DND-41 (cell line): ENCODE data around the gene BTBD10.

Source experiments
- ATAC-seq: fragments of 200-7000 bp; cut with Tn5 transposase; 3 replicates; pipeline ENCODE4 v1.9.1; 2021; ENCODE audit warnings: low read depth; ENCODE audit not compliant: insufficient read depth
- DNase-seq: peaks from one replicate; pipeline ENCODE4 v3.0.0-alpha.2; 2020
- H2AFZ ChIP-seq: 2 replicates; pipeline ENCODE4 v1.6.0; 2012; ENCODE audit warnings: low read depth, low read length
- H3K27ac ChIP-seq: 2 replicates; pipeline ENCODE4 v1.5.1; 2012; ENCODE audit warnings: low read length, inconsistent platforms
- H3K27me3 ChIP-seq: fragments of 200-600 bp; sonication (generic); 2 replicates; pipeline ENCODE4 v1.6.0; 2012; ENCODE audit warnings: low read length, mild to moderate bottlenecking, inconsistent platforms; ENCODE audit not compliant: insufficient read depth, poor library complexity
- H3K36me3 ChIP-seq: 2 replicates; pipeline ENCODE4 v1.5.1; 2012; ENCODE audit warnings: low read length, inconsistent platforms; ENCODE audit not compliant: insufficient read depth
- H3K4me1 ChIP-seq: 2 replicates; pipeline ENCODE4 v1.5.1; 2012; ENCODE audit warnings: mild to moderate bottlenecking, low read length; ENCODE audit not compliant: insufficient read depth
- H3K4me2 ChIP-seq: 2 replicates; pipeline ENCODE4 v1.6.0; 2012; ENCODE audit warnings: mild to moderate bottlenecking, moderate library complexity, low read length, inconsistent platforms; ENCODE audit not compliant: insufficient read depth
- H3K4me3 ChIP-seq, 2 experiments: fragments of 200-600 bp in 1 of 2; shearing (Covaris generic) in 1 of 2; 2 replicates each; pipeline ENCODE4 v1.5.1; 2012 to 2016; ENCODE audit warnings: inconsistent platforms in 2 of 2, low read length in 2 of 2, mild to moderate bottlenecking in 2 of 2, low read depth in 1 of 2, moderate library complexity in 1 of 2
- H3K79me2 ChIP-seq: 2 replicates; pipeline ENCODE4 v1.6.0; 2012; ENCODE audit warnings: low read length, inconsistent platforms; ENCODE audit not compliant: insufficient read depth
- H3K9ac ChIP-seq: 2 replicates; pipeline ENCODE4 v1.6.0; 2012; ENCODE audit warnings: low read depth, mild to moderate bottlenecking, inconsistent platforms, low read length, moderate library complexity
- H3K9me3 ChIP-seq: 2 replicates; pipeline ENCODE4 v1.5.1; 2012; ENCODE audit warnings: low read length, moderate library complexity, mild to moderate bottlenecking, inconsistent platforms; ENCODE audit not compliant: insufficient read depth, severe bottlenecking
- H4K20me1 ChIP-seq: 2 replicates; pipeline ENCODE4 v1.6.0; 2012; ENCODE audit warnings: low read length; ENCODE audit not compliant: insufficient read depth
- CTCF ChIP-seq: IDR thresholded peaks from 2 replicates; pipeline ENCODE4 v1.5.1; 2012; ENCODE audit warnings: borderline replicate concordance, low read length, moderate library complexity, mild to moderate bottlenecking; ENCODE audit not compliant: poor library complexity, severe bottlenecking; ENCODE audit errors: extremely low read depth
- EZH2 ChIP-seq: IDR thresholded peaks from 3 replicates; pipeline ENCODE4 v1.6.1; 2012; ENCODE audit warnings: borderline replicate concordance, low read depth, mild to moderate bottlenecking, moderate library complexity, low read length, inconsistent platforms; ENCODE audit not compliant: severe bottlenecking

The BTBD10 gene

GRCh38 chr11:13433437-13433836, 29.6 kb downstream of the BTBD10 start:
- TF ChIP-seq EZH2 (no peak), CTCF (no peak)
- H3K27ac ChIP-seq = no peak overlapping the region
- H3K4me1 ChIP-seq = no peaks in the 10 kb centered on the region
- no peak overlapping the region for H3K4me2 ChIP-seq
- H3K9ac ChIP-seq = no peak overlapping the region
- no peaks in the 10 kb centered on the region for H3K36me3 ChIP-seq
- ATAC-seq (no peak), DNase-seq (no peak)
- H4K20me1 ChIP-seq = 0 out of 2 replicates have a peak, but pooled peaks cover 5% of the 10 kb centered on the region
- H3K27me3 ChIP-seq = no peaks in the 10 kb centered on the region
- H3K4me3 ChIP-seq = no peak overlapping the region
- H2AFZ ChIP-seq = no peak overlapping the region
- H3K9me3 ChIP-seq = no peaks in the 10 kb centered on the region
- 0 out of 2 replicates have a peak, but pooled peaks cover 12% of the 10 kb centered on the region for H3K79me2 ChIP-seq

GRCh38 chr11:13429836-13430235, 33.2 kb downstream of the BTBD10 start:
- Histone ChIP-seq H2AFZ (no peak overlapping the region), H3K9me3 (peaks cover 11% of the 10 kb centered on the region), H3K4me2 (no peak overlapping the region), H3K9ac (no peak overlapping the region), H3K79me2 (peaks cover 28% of the 10 kb centered on the region), H3K27ac (no peak overlapping the region), H3K36me3 (no peaks in the 10 kb centered on the region), H4K20me1 (peaks cover 2% of the 10 kb centered on the region; the same call in 1 of the 2 replicates), H3K4me3 (no peak overlapping the region), H3K4me1 (no peaks in the 10 kb centered on the region), H3K27me3 (no peaks in the 10 kb centered on the region)
- TF ChIP-seq CTCF = no peak
- TF ChIP-seq EZH2 = no peak
- DNase-seq (no peak), ATAC-seq (no peak)

- Histone ChIP-seq H3K9ac (no peak overlapping the region), H3K4me2 (no peak overlapping the region), H4K20me1 (peaks cover 7% of the 10 kb centered on the region; the same call in 1 of the 2 replicates), H3K4me1 (no peaks in the 10 kb centered on the region), H3K79me2 (peaks cover 34% of the 10 kb centered on the region), H3K27me3 (no peaks in the 10 kb centered on the region), H3K4me3 (no peak overlapping the region), H3K9me3 (peaks cover 11% of the 10 kb centered on the region), H3K27ac (no peak overlapping the region), H3K36me3 (no peaks in the 10 kb centered on the region), H2AFZ (no peak overlapping the region)
- no peak for ATAC-seq
- TF ChIP-seq EZH2 = no peak
- DNase-seq = no peak
Measured at GRCh38 chr11:13429288-13429687, 33.7 kb downstream of the BTBD10 start.

- peaks cover 36% of the 10 kb centered on the region for H3K79me2 ChIP-seq
- H3K4me1 ChIP-seq = no peaks in the 10 kb centered on the region
Measured at GRCh38 chr11:13427440-13427839, 35.6 kb downstream of the BTBD10 start.

More at GRCh38 chr11:13427440-13427839, 35.6 kb downstream of the BTBD10 start:
- Histone ChIP-seq H3K9ac (no peak overlapping the region), H4K20me1 (peaks cover 7% of the 10 kb centered on the region; the same call in 1 of the 2 replicates), H3K36me3 (no peaks in the 10 kb centered on the region), H3K27ac (no peak overlapping the region), H3K27me3 (no peaks in the 10 kb centered on the region), H3K9me3 (peaks cover 11% of the 10 kb centered on the region), H2AFZ (no peak overlapping the region), H3K4me2 (no peak overlapping the region), H3K4me3 (no peak overlapping the region)
- DNase-seq = no peak
- no peak for ATAC-seq
- TF ChIP-seq CTCF = no peak
- TF ChIP-seq EZH2 = no peak
